Measurements from ENCODE around the gene KBTBD12.
"Not testable (repeated sequence)": the region's sequence is repeated elsewhere in the genome, so short reads cannot be mapped to it uniquely, and the experiment has no call there.

Gene KBTBD12

DNA sequence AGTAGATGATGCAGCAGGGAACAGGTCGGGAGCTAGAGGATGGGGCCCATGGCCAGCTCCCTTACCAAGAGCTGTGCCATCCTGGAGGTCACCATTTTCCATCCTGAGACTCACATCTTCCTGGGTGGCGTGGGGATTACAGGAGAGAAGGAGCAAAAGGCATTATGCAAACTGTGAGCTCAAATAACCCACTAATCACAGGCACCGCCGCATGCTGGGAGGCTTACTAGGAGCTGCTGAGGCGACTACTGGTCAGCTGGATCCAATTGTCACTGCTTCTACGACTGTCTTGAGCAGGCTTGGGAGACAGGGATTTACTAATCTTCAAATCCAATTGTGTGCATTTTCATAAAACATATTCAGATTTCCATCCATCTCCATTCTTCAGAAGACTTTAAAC is 12.5 kb upstream of the KBTBD12 start:
- DNase-seq (ENCODE audit: extremely low read depth in 1 of 2, low read depth in 1 of 2), result no peak

- no peak for DNase-seq (ENCODE audit: extremely low read depth in 1 of 2, low read depth in 1 of 2)
Observed at GRCh38 chr3:127903611-127904375, 11.2 kb upstream of the KBTBD12 start.

DNA sequence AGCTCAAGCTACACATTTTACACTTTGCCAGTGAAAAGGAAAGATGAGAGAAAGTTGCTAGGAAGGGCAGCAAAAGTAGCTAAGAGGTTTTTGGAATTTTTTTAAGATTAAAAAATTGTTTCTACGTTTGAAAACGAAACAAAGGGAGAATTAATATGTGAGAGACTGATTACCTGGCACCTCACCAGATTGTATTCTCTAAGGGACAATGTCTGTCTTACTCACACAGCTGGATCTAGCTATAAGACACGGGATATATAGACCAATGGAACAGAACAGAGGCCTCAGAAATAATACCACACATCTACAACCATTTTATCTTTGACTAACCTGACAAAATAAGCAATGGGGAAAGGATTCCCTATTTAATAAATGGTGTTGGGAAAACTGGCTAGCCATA is 9.5 kb upstream of the KBTBD12 start:
- DNase-seq (ENCODE audit: extremely low read depth in 1 of 2, low read depth in 1 of 2), result no peak

DNA sequence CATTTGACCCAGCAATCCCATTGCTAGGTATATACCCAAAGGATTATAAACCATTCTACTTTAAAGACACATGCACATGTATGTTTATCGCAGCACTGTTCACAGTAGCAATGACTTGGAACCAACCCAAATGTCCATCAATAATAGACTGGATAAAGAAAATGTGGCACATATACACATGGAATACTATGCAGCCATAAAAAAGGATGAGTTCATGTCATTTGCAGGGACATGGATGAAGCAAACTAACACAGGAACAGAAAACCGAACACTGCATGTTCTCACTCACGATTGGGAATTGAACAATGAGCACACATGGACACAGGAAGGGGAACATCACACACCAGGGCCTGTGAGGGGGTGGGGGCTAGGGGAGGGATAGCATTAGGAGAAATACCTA is 8.4 kb upstream of the KBTBD12 start:
- DNase-seq (ENCODE audit: extremely low read depth in 1 of 2, low read depth in 1 of 2), result not testable (repeated sequence)

DNA sequence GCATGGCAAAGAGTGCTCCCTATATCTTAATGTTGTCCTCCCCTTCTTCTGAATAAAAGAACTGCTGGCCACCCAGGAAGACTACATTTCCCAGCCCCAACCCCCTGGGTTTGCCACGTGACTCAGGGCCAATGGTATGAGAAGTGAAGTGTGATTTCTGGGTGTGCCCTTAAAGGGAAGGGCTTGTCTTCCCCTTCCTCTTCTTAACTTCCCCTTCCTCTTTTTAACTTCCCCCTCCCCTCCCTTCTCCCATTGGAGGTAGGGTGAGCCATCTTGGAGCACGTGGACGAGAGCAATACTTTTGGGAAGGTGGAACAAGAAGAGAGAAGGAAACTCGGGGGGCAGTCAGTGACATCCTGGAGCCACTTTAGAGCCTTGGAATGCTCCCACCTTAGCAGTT is 6.8 kb upstream of the KBTBD12 start:
- DNase-seq (ENCODE audit: extremely low read depth in 1 of 2, low read depth in 1 of 2), result no peak

GRCh38 chr3:127908951-127909350 is 6.1 kb upstream of the KBTBD12 start:
- DNase-seq (ENCODE audit: extremely low read depth in 1 of 2, low read depth in 1 of 2), result no peak

- no peak for DNase-seq (ENCODE audit: extremely low read depth in 1 of 2, low read depth in 1 of 2)
Observed at GRCh38 chr3:127909646-127910045, 5.4 kb upstream of the KBTBD12 start.

GRCh38 chr3:127911421-127911931 is 3.6 kb upstream of the KBTBD12 start:
- no peak for DNase-seq (ENCODE audit: extremely low read depth in 1 of 2, low read depth in 1 of 2)

DNA sequence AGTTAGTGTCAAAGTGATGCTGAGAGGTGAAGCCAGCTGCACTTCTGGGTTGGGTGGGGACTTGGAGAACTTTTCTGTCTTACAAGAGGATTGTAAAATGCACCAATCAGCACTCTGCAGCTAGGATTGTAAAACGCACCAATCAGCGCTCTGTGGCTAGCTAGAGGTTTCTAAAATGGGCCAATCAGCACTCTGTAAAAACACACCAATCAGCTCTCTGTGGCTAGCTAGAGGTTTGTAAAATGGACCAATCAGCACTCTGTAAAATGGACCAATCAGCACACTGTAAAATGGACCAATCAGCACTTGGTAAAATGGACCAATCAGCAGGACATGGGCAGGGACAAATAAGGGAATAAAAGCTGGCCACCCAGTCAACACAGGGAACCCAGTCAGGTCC is 1.2 kb upstream of the KBTBD12 start:
- not testable (repeated sequence) for DNase-seq (ENCODE audit: extremely low read depth in 1 of 2, low read depth in 1 of 2)

- DNase-seq (ENCODE audit: extremely low read depth in 1 of 2, low read depth in 1 of 2), result no peak
Observed at GRCh38 chr3:127914584-127914983, 448 bp upstream of the KBTBD12 start.

DNA sequence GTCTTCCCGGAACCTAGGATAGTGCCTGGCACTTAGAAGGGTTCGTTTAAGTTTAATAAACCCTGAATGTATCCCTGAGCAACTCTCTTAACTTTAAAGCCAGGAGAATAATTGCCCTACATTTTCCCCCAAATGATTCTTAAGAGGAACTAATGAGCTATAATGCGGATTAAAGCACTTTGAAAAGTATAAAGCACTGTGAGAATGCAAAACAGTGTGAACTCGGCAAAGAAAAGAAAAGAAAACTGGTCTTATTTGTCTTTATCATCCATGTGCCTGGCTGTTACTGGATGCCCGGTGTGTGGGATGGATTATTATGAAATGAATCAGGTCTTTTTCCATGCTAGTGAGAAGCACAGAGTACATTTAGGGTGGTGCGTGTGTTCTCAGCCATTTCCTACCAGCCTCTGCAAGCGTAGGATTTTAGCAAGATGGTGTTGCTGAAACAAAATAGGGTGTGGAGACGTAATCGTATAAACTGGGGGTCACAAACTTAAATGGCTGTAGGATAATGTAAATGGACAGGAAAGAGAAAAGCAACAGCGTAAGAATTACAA is 983 bp downstream of the KBTBD12 start:
- no peak for DNase-seq (ENCODE audit: extremely low read depth in 1 of 2, low read depth in 1 of 2)

GRCh38 chr3:127920738-127921137 is 5.7 kb downstream of the KBTBD12 start:
- no peak for DNase-seq (ENCODE audit: extremely low read depth in 1 of 2, low read depth in 1 of 2)

DNA sequence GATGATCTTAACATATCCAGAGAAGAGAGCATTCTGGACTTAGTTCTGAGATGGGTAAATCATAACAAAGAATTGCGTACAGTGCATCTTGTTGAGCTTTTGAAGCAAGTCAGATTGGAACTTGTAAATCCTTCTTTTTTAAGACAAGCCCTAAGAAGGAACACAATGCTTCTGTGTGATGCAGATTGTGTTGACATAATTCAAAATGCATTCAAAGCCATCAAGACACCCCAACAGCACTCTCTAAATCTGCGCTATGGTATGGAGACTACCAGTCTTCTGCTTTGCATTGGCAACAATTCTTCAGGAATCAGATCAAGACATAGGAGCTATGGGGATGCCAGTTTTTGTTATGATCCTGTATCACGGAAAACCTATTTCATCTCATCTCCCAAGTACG is 8.6 kb downstream of the KBTBD12 start:
- no peak for DNase-seq (ENCODE audit: extremely low read depth in 1 of 2, low read depth in 1 of 2)

- no peak for DNase-seq (ENCODE audit: extremely low read depth in 1 of 2, low read depth in 1 of 2)
Observed at GRCh38 chr3:127925384-127925783, 10.4 kb downstream of the KBTBD12 start.

GRCh38 chr3:127927829-127928604 is 13.0 kb downstream of the KBTBD12 start:
- no peak for DNase-seq (ENCODE audit: extremely low read depth in 1 of 2, low read depth in 1 of 2)

DNA sequence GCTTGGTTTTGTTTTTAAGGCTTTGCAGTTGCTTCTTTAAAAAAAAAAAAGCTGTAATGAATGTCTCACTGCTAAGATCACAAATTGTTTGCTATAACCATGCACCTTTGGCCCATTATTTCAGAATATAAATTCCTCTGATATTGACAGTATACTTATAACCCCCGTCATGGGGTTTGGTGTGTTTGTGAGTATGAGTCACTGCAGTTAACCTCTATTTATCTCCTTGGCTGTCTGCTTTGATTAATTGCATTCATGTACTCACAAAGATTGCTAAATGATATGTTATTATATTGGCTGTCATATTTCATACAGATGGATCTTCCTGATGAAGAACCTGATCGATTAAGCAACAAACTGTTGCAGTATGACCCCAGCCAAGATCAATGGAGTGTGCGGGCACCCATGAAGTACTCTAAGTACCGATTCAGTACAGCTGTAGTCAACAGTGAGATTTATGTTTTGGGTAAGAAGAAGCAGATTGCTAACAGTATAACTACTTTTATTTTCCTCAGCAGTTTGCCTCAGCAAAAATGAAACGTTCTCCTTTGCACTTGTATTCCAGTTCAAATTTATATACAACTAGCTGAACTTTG is 14.9 kb downstream of the KBTBD12 start:
- DNase-seq (ENCODE audit: extremely low read depth in 1 of 2, low read depth in 1 of 2), result no peak

GRCh38 chr3:127933396-127933795 is 18.4 kb downstream of the KBTBD12 start:
- DNase-seq (ENCODE audit: extremely low read depth in 1 of 2, low read depth in 1 of 2), result no peak

DNA sequence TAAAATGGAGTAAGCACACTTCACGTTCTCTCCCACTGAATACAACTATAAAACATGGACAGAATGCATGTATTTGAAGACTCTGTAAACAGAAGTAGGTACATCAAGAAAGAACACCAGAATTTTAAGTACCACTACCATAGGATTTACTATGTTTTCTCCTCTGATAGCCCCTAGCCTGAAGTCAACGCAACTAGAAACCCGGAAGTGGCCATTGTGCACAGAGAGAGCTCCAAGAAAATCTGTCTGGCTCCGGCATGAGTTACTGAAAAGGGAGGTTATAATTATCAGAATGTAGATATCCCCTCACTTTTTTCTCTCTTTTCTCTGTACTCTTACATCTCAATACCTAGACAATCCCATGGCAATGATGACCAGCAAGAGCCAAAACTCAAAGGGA is 23.8 kb downstream of the KBTBD12 start:
- no peak for DNase-seq (ENCODE audit: extremely low read depth in 1 of 2, low read depth in 1 of 2)

- DNase-seq (ENCODE audit: extremely low read depth in 1 of 2, low read depth in 1 of 2), result no peak
Observed at GRCh38 chr3:127940116-127940515, 25.1 kb downstream of the KBTBD12 start.

DNA sequence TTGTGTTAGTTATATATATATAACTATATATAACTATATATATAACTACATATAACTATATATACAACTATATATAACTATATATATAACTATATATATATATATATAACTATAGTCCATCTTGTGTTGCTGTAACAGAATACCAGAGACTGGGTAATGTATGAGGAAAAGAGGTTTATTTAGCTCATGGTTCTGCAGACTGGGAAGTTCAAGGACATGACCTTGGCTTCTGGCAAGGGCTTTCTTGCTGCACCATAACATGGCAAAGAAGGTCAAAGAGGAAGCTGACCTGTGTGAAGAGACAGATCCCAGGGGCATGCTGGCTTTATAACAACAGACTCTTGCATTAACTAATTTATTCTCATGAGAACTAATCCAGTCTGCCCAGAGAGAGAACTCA is 27.6 kb downstream of the KBTBD12 start:
- no peak for DNase-seq (ENCODE audit: extremely low read depth in 1 of 2, low read depth in 1 of 2)

DNA sequence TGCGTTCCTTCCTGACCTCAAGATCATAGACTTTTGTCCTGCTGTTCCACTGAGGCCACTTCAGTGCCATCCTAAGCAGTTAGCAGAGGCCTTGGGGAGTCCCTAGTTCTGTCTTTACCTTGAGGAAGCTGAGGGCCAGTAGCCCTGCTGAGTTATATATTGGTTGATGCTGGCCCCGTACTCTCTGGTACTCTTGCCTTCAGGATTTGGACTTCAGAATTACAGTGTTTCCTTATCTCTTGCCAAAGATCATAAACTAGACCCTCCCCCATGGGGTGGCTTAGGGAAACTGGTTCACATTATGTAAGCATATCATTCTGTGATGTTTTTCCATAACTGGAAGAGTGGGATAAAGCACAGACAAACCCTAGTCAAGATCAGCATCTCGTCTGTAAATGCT is 33.2 kb downstream of the KBTBD12 start:
- no peak for DNase-seq (ENCODE audit: extremely low read depth in 1 of 2, low read depth in 1 of 2)

All from activated CD8-positive, alpha-beta memory T cell treated with anti-CD3 and anti-CD28 coated beads for 1 hour (primary cell).